ENCODE measurements around the gene KRTAP10-3.

- TF ChIP-seq POLR2A (IDR thresholded peaks at IDR 0.05; ENCODE audit: borderline replicate concordance, extremely low read depth, insufficient read depth, insufficient read length): no peak
- no peak for TF ChIP-seq ZNF274 (IDR thresholded peaks at IDR 0.05; ENCODE audit: low read depth, low read length)
Observed at GRCh38 chr21:44516828-44517174, 41.8 kb downstream of the KRTAP10-3 start.
